Neural crest cell (in vitro differentiated cells): ENCODE data around the gene ZNF473. TPM values are rescaled to one million over a fixed set of nuclear protein-coding genes. Genes with fewer than 3 reads are reported as not detected.

ENCODE experiments used
- DNase-seq: peaks from one replicate; pipeline ENCODE4 v3.0.0; 2021; ENCODE audit warnings: low read depth, mixed read lengths, low spot score
- H3K27ac Mint-ChIP-seq: one replicate; pipeline ENCODE4 v1.8.0; 2021; ENCODE audit warnings: mild to moderate bottlenecking, mixed read lengths; ENCODE audit not compliant: unreplicated experiment
- H3K27me3 Mint-ChIP-seq: 2 replicates; pipeline ENCODE4 v1.8.0; 2021; ENCODE audit warnings: low read depth, mild to moderate bottlenecking, mixed read lengths
- H3K36me3 Mint-ChIP-seq: 2 replicates; pipeline ENCODE4 v1.8.0; 2021; ENCODE audit warnings: low read depth, mild to moderate bottlenecking, mixed read lengths
- H3K4me1 Mint-ChIP-seq: 2 replicates; pipeline ENCODE4 v1.8.0; 2021; ENCODE audit warnings: mixed read lengths
- H3K4me3 Mint-ChIP-seq: one replicate; pipeline ENCODE4 v1.8.0; 2021; ENCODE audit warnings: mild to moderate bottlenecking, mixed read lengths
- H3K9me3 Mint-ChIP-seq: 2 replicates; pipeline ENCODE4 v1.8.0; 2021; ENCODE audit warnings: mixed read lengths
- CTCF ChIP-seq: fragments of 200-600 bp; sonication (generic); conservative IDR thresholded peaks from 2 replicates; pipeline ENCODE4 v1.5.0; 2021; ENCODE audit warnings: antibody characterized with exemption, mild to moderate bottlenecking
- total RNA-seq: library from RNA; stranded (reverse); gene quantifications from 2 replicates; pipeline ENCODE4 v1.2.1, GENCODE V29; 2021

The ZNF473 gene
- total RNA-seq, 1 donor from 2014 or later: 23.3 TPM

GRCh38 chr19:50003810-50004419 lies 21.9 kb upstream of the ZNF473 start:
- no peaks in the 10 kb centered on the region for H3K9me3 Mint-ChIP-seq
- H3K4me3 Mint-ChIP-seq: no peak overlapping the region
- no peaks in the 10 kb centered on the region for H3K36me3 Mint-ChIP-seq
- H3K27ac Mint-ChIP-seq: no peak overlapping the region
- no peaks in the 10 kb centered on the region for H3K4me1 Mint-ChIP-seq
- no peaks in the 10 kb centered on the region for H3K27me3 Mint-ChIP-seq
- DNase-seq: no peak
- TF ChIP-seq CTCF: no peak

- Mint-ChIP-seq H3K36me3 (no peaks in the 10 kb centered on the region), H3K4me3 (no peak overlapping the region), H3K4me1 (no peaks in the 10 kb centered on the region), H3K27me3 (no peaks in the 10 kb centered on the region), H3K27ac (no peak overlapping the region), H3K9me3 (no peaks in the 10 kb centered on the region)
- no peak for DNase-seq
- no peak for TF ChIP-seq CTCF
Measured at GRCh38 chr19:50005428-50005827, 20.4 kb upstream of the ZNF473 start.

GRCh38 chr19:50007170-50007569 lies 18.6 kb upstream of the ZNF473 start:
- Mint-ChIP-seq H3K9me3 (no peaks in the 10 kb centered on the region), H3K27me3 (no peaks in the 10 kb centered on the region), H3K4me1 (no peaks in the 10 kb centered on the region), H3K4me3 (no peak overlapping the region), H3K27ac (no peak overlapping the region), H3K36me3 (no peaks in the 10 kb centered on the region)
- no peak for TF ChIP-seq CTCF
- no peak for DNase-seq

- Mint-ChIP-seq H3K9me3 (no peaks in the 10 kb centered on the region), H3K4me1 (no peaks in the 10 kb centered on the region), H3K27ac (no peak overlapping the region), H3K4me3 (no peak overlapping the region), H3K27me3 (no peaks in the 10 kb centered on the region), H3K36me3 (no peaks in the 10 kb centered on the region)
- DNase-seq: no peak
- no peak for TF ChIP-seq CTCF
Measured at GRCh38 chr19:50007947-50008346, 17.9 kb upstream of the ZNF473 start.

- peak; percentile 47 for TF ChIP-seq CTCF
- Mint-ChIP-seq H3K4me3 (no peak overlapping the region), H3K27me3 (no peaks in the 10 kb centered on the region), H3K27ac (no peak overlapping the region), H3K4me1 (no peaks in the 10 kb centered on the region), H3K9me3 (no peaks in the 10 kb centered on the region), H3K36me3 (no peaks in the 10 kb centered on the region)
- DNase-seq: peak; percentile 28
Measured at GRCh38 chr19:50008532-50008931, 17.3 kb upstream of the ZNF473 start.
